CD4-positive, alpha-beta T cell (primary cell): ENCODE measurements around the gene FLYWCH1. TPM values are rescaled to one million over a fixed set of nuclear protein-coding genes. Genes with fewer than 3 reads are reported as not detected.

Experiments used
- ATAC-seq: fragments of 200-7000 bp; cut with Tn5 transposase; one replicate; pipeline ENCODE4 v1.10.0; 2022; ENCODE audit warnings: mild to moderate bottlenecking; ENCODE audit not compliant: poor library complexity
- CTCF ChIA-PET: fragments of 350-600 bp; sonication (Branson Sonifier 250); formaldehyde crosslinking; loops from one replicate; lab custom pipeline; 2021; ENCODE audit warnings: antibody characterized with exemption, inconsistent platforms; lab: Charles Lee
- POLR2A ChIA-PET: fragments of 350-600 bp; sonication (Branson Sonifier 250); formaldehyde crosslinking; loops from one replicate; lab custom pipeline; 2021; ENCODE audit warnings: antibody characterized with exemption, inconsistent platforms; lab: Charles Lee
- DNase-seq, 14 experiments: peaks; one replicate each; pipeline ENCODE4 v3.0.0-alpha.2; 2013 to 2020; ENCODE audit warnings: mixed read lengths in 2 of 14
- H3K27ac ChIP-seq, 2 donors: one replicate each; pipeline versions ENCODE4 v1.5.1 to v1.7.0; 2013; ENCODE audit warnings: low read length in 2 of 2, low read depth in 1 of 2, mild to moderate bottlenecking in 1 of 2
- H3K27me3 ChIP-seq, 2 experiments: 1 replicate in 1 of 2; 2 replicates in 1 of 2; pipeline versions ENCODE4 v1.6.1 to v1.7.0; 2013; ENCODE audit warnings: low read length in 2 of 2, control low read depth in 1 of 2, mild to moderate bottlenecking in 1 of 2, moderate library complexity in 1 of 2; ENCODE audit not compliant: insufficient read depth in 2 of 2, control insufficient read depth in 1 of 2
- H3K36me3 ChIP-seq: one replicate; pipeline ENCODE4 v1.6.1; 2013; ENCODE audit warnings: low read length, control low read depth; ENCODE audit not compliant: insufficient read depth
- H3K4me1 ChIP-seq: one replicate; pipeline ENCODE4 v1.6.1; 2013; ENCODE audit warnings: low read length, control low read depth; ENCODE audit not compliant: insufficient read depth
- H3K4me3 ChIP-seq: one replicate; pipeline ENCODE4 v1.5.1; 2013; ENCODE audit warnings: mild to moderate bottlenecking, low read length, moderate library complexity
- H3K9me3 ChIP-seq, 2 experiments: 1 replicate in 1 of 2; 2 replicates in 1 of 2; pipeline versions ENCODE4 v1.6.1 to v1.7.0; 2013; ENCODE audit warnings: low read length in 2 of 2, mild to moderate bottlenecking in 2 of 2, control low read depth in 1 of 2, moderate library complexity in 1 of 2; ENCODE audit not compliant: control insufficient read depth in 1 of 2, insufficient read depth in 1 of 2
- H3K27ac Mint-ChIP-seq: one replicate; pipeline ENCODE4 v1.8.0; 2020; ENCODE audit warnings: mixed read lengths
- H3K27me3 Mint-ChIP-seq: one replicate; pipeline ENCODE4 v1.8.0; 2021; ENCODE audit warnings: mixed read lengths
- H3K36me3 Mint-ChIP-seq: one replicate; pipeline ENCODE4 v1.8.0; 2021; ENCODE audit warnings: low read depth, mixed read lengths
- H3K4me1 Mint-ChIP-seq: one replicate; pipeline ENCODE4 v1.8.0; 2021; ENCODE audit warnings: low read depth, mixed read lengths
- H3K4me3 Mint-ChIP-seq: one replicate; pipeline ENCODE4 v1.8.0; 2020; ENCODE audit warnings: mild to moderate bottlenecking, mixed read lengths
- H3K9me3 Mint-ChIP-seq: one replicate; pipeline ENCODE4 v1.8.0; 2020; ENCODE audit warnings: mixed read lengths
- intact Hi-C, 2 experiments: fragments of 100-400 bp; cut with DNase I in 1 of 2; cut with micrococcal nuclease in 1 of 2; formaldehyde crosslinking; loops; one replicate each; pipeline versions ENCODE4 v1.15.1 to v1.9.0; 2023 to 2025; cut with DNase I, micrococcal nuclease
- total RNA-seq, 174 experiments: library from RNA in 2 of 174; stranded (reverse) in 2 of 174; gene quantifications; one replicate each; pipeline ENCODE4 v1.2.3 and lab custom pipeline; 2021 to 2026
- TF ChIP-seq, protein P1 (sequence below): fragments of 200-600 bp; IDR thresholded peaks from one replicate; pipeline ENCODE4 v1.8.0; 2022; ENCODE audit warnings: antibody characterized with exemption, mild to moderate bottlenecking

FLYWCH1 gene
- total RNA-seq, 2 experiments from 2014 or later, result 84.8 to 97.0 TPM

DNA sequence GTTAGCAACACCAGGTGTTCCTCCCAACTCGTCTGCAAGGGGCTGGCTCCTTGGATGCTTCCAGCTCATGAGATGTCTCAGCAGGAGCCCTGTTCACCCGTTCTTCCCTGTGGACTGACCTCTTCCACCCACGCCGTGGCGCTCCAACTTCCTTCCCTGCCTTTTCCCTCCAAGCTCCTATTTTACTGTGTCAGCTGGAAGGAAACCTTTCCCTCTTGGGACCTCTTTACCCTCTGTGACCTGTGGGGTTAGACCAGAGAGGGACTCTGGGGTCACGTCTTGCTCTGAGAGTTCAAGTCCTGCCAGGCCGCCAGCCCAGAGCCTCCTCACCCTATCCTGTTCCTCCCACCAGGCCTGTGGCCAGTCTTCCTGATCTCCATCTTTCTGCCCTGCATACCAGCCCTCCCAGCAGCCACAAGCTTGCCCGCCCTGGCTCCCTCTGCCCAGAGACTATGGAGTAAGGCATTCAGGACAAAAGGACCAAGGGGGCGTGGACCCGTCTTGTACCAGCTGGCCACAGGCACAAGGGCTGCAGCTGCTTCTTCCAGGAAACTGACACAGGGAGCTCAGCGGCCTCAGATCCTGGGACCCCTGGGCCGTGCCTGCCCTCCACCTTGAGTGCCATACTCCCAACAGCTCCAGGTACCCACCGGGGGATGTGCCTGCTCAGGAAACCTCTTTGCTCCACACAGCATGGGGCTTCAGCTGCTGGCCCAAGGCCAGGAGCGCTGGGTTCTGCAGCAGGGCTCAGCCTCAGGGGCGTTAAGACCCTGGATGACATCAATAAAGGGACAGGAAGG lies 60.5 kb downstream of the FLYWCH1 start:
- peaks cover 22% of the 10 kb centered on the region for H3K27me3 Mint-ChIP-seq
- Histone ChIP-seq H3K4me3 (no peak overlapping the region), H3K4me1 (peaks cover 33% of the 10 kb centered on the region), H3K9me3 (peaks cover 0 to 15% of the 10 kb centered on the region in 2 experiments), H3K27ac (no peak overlapping the region), H3K36me3 (no peaks in the 10 kb centered on the region), H3K27me3 (peaks cover 15 to 18% of the 10 kb centered on the region in 2 experiments)
- ChIA-PET POLR2A (no interaction called here), CTCF (no interaction called here)
- DNase-seq (no peak), ATAC-seq (no peak)
- intact Hi-C loops, result no loop called here
- peak overlapping the region; percentile 70 for H3K4me3 Mint-ChIP-seq
- H3K36me3 Mint-ChIP-seq, result no peaks in the 10 kb centered on the region
- H3K9me3 Mint-ChIP-seq, result no peaks in the 10 kb centered on the region
- H3K4me1 Mint-ChIP-seq, result peaks cover 19% of the 10 kb centered on the region
- TF ChIP-seq, protein P1, sequence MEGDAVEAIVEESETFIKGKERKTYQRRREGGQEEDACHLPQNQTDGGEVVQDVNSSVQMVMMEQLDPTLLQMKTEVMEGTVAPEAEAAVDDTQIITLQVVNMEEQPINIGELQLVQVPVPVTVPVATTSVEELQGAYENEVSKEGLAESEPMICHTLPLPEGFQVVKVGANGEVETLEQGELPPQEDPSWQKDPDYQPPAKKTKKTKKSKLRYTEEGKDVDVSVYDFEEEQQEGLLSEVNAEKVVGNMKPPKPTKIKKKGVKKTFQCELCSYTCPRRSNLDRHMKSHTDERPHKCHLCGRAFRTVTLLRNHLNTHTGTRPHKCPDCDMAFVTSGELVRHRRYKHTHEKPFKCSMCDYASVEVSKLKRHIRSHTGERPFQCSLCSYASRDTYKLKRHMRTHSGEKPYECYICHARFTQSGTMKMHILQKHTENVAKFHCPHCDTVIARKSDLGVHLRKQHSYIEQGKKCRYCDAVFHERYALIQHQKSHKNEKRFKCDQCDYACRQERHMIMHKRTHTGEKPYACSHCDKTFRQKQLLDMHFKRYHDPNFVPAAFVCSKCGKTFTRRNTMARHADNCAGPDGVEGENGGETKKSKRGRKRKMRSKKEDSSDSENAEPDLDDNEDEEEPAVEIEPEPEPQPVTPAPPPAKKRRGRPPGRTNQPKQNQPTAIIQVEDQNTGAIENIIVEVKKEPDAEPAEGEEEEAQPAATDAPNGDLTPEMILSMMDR, result no peak
- no peak overlapping the region for H3K27ac Mint-ChIP-seq

DNA sequence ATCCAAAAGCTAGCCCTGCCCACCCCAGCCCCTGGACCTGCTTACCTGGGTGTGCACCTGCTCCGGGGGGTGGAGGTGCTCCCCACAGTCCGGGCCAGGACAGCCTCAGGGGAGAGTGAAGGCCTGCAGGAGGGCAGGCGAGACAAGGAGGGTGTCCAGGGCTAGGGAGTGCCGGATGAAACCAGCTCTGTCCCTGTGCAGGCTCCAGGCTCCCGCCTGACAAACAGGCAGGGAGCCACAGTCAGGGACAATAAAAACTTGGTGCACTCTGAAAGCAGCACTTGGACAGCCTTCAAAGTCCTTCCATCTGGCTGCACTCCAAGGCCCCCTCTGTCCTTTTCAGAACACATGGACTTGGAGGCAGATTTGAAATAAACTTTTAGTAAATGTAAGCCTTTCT lies 61.4 kb downstream of the FLYWCH1 start:
- Mint-ChIP-seq H3K4me1 (peaks cover 16% of the 10 kb centered on the region), H3K9me3 (no peaks in the 10 kb centered on the region), H3K27me3 (peaks cover 15% of the 10 kb centered on the region), H3K27ac (no peak overlapping the region), H3K4me3 (no peak overlapping the region), H3K36me3 (no peaks in the 10 kb centered on the region)
- no peak overlapping the region for H3K4me3 ChIP-seq
- peaks cover 0 to 7% of the 10 kb centered on the region in 2 experiments for H3K9me3 ChIP-seq
- H3K27ac ChIP-seq, result no peak overlapping the region
- DNase-seq (no peak), ATAC-seq (no peak)
- no peaks in the 10 kb centered on the region for H3K36me3 ChIP-seq
- peaks cover 8 to 9% of the 10 kb centered on the region in 2 experiments for H3K27me3 ChIP-seq
- POLR2A ChIA-PET, result no interaction called here
- CTCF ChIA-PET, result no interaction called here
- intact Hi-C loops, result no loop called here
- TF ChIP-seq, protein P1, result no peak
- peaks cover 24% of the 10 kb centered on the region for H3K4me1 ChIP-seq

DNA sequence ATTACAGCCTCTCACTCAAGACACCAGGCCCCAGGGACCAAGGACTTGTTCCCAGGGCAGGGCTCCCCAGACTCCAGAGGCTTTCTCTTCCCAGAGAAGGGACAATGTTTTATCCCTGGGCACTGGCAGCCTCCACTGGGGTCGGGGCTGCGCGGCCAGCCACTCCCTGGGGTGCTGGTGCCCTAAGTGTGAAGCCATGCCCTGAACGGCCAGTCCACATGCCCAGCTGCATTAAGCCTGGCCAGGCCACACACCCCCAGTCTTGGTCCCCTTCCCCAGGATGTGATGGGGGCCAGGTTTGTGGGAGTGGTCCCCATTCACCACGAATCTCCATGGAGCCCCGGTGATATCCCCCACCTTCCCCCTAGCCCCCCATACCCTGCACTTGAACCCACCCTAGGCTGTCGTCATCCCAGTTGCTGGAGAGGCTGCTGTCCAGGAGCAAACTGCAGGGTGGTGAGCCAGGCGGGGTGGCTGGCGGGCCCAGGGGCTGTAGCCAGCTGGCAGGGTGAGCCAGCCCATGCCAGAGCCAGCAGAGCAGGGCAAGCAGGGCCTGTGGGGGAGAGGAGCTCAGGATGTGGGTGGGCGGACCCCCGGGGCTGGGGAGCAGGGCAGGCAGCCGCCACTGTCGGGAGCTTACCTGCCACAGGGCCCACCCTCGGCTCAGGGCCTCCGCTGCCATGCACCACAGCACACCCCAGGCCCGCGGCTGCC lies 62.0 kb downstream of the FLYWCH1 start:
- Histone ChIP-seq H3K27ac (no peak overlapping the region), H3K4me3 (no peak overlapping the region), H3K9me3 (peaks cover 0 to 2% of the 10 kb centered on the region in 2 experiments), H3K4me1 (peaks cover 17% of the 10 kb centered on the region), H3K36me3 (no peaks in the 10 kb centered on the region), H3K27me3 (peaks cover 2% of the 10 kb centered on the region in 2 experiments)
- Mint-ChIP-seq H3K4me3 (no peak overlapping the region), H3K27ac (no peak overlapping the region), H3K9me3 (no peaks in the 10 kb centered on the region), H3K4me1 (peaks cover 10% of the 10 kb centered on the region), H3K36me3 (no peaks in the 10 kb centered on the region), H3K27me3 (peaks cover 9% of the 10 kb centered on the region)
- TF ChIP-seq, protein P1, result no peak
- ChIA-PET POLR2A (no interaction called here), CTCF (no interaction called here)
- DNase-seq (no peak), ATAC-seq (no peak)
- intact Hi-C loops, result no loop called here
